Measurements from ENCODE around the gene HES2.
"Not testable (repeated sequence)": the region's sequence is repeated elsewhere in the genome, so short reads cannot be mapped to it uniquely, and the experiment has no call there.

HES2 gene

DNA sequence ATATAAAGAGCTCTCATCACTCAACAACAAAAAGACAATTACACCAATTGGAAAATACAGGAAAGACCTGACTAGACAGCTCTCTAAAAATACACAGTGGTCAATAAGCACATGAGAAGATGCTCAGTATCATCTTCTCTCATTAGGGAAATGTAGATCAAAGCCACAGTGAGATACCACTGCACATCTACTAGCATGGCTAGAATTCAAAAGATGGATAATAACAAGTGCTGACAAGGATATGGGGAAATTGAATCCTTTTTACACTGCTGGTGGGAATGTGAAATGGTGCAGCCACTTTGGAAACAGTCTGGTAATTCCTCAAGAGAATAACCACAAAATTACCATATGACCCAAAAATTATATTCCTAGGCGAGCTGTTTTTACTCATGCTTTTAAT lies 35.6 kb downstream of the HES2 start:
- no peak for FAIRE-seq

DNA sequence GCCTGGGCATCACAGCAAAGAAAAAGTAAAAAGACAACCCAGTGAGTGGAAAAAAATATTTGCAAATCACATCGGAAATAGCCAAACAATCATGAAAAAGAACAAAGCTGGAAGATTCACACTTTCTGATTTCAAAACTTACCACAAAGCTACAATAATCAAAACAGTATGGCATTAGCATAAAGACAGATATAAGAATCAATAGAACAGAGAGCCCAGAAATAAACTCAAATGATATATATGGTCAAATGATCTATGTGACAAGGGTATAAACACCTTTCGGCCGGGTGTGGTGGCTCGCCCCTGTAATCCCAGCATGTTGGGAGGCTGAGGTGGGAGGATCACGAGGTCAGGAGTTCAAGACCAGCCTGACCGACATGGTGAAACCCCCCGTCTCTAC lies 39.7 kb downstream of the HES2 start:
- no peak for FAIRE-seq

DNA sequence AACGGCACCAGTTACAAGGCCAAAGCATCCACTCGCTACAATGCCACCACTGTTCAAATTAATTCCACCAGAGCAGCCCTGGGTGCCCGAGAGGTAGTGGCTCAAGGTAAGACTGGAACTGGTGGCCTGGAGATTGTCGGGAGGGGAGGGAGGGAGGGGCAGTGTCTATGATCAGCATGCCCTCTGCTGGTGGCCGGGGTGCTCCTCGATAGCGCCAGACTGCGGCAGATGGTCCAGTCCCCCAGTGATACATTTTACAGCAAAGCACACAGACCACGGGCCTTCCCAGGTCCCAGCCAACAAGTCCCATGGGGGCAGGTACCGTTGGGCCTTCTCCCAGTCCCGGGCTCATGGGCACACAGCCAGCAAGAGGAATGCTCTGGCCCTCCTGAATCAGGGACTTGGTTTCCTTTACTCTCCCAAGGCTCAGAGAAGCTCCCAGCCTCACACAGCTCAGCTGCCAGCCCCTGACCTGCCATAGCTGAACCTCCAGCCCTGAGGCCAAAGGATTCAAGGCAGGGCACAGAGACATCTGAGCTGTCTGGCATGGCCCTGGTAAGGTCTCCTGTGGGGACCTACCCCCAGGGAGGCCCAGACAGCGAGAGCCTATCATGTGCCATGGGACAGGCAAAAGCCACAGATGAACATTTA lies 41.5 kb downstream of the HES2 start:
- no peak for FAIRE-seq

DNA sequence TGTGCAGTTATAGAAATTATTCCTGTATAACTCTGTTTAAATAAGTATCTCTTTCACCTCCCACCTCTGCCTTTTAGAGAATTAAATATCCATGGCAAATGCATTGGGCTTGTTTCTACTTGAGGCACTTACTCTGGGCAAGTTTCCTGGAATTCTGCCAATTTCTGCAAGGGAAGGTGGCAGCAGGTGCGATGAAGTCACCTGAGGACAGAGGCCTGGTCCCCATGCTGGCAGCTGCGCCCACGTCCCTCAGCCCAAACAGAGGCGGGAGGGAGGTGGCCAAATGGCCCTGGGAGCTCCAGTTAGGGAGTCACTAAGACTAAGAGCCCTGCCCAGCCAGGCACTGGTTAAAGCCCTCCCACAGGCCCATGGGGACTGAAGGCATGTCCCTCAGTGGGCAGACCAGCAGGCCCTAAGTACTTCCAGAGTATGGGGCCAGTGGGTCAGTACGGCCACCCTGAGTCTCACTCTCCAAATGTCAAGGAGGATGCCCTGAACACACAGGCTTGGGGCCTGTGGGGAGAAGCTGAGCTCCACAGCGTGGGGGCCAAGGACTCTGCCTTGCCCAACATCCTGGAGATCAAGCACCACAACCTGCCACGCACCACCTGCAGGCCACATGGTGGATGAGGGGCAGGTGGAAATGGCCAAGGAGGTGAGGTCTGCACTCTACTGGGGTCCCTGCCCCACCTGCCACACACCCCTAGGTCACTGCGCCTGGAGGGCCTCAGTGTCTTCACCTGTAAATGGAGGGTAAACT lies 45.6 kb downstream of the HES2 start:
- no peak for FAIRE-seq

DNA sequence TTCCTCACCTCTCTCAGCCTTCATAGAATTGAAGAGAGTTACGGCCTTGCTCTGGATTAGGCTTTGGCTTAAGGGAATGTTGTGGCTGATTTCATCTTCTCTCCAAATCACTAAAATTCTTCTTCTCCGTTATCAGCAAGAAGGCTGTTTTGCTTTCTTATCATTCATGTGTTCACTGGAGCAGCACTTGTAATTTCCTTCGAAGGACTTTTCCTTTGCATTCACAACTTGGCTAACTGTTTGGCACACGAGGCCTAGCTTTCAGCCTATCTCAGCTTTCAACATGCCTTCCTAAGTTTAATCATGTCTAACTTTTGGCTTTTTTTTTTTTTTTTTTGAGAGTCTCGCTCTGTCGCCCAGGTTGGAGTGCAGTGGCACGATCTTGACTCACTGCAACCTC lies 47.5 kb downstream of the HES2 start:
- not testable (repeated sequence) for FAIRE-seq

DNA sequence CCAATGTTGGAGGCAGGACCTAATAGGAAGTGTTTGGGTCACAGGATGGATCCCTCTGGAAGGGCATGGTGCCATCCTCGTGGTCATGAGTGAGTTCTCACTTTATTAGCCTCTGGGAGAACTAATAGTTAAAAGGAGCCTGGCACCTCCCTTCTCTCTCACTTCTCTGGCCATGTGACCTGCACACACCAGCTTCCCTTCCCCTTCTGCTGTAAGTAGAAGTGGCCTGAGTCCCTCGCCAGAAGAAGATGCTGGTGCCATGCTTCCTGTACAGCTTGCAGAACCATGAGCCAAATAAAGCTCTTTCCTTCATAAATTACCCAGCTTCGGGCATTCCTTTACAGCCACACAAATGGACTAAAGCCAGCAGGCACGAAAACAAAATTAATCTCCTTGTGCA lies 49.7 kb downstream of the HES2 start:
- no peak for FAIRE-seq

DNA sequence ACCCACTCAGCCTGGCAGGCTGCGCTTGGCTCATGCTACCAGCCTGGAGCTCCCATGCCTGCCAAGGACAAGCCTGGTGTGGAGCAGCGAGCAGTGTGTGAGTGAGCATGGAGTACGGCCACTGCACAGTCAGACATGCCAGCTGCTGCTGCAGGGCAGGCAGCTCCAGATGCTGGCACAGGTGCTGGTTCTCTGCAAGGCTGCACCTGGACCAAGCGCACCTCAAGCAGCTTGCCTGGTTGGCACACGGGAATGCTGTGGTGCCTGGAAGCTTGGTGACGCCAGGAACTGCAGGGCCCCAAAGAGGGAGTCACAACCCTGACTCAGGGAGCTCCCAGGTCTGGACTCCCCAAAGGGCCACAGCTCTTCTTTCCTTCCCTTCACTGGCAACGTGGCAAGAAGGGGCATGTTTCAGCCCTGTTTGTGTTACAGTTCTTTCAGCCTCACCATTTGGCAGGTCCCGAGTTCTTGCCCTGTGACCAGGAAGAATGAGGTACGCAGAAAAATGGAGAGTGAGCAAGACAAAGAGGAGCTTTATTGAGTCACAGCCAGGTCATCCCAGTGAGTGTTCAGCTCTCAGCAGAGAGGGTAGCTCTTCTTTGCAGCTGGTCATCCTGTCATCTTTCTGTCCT lies 52.2 kb downstream of the HES2 start:
- no peak for FAIRE-seq

DNA sequence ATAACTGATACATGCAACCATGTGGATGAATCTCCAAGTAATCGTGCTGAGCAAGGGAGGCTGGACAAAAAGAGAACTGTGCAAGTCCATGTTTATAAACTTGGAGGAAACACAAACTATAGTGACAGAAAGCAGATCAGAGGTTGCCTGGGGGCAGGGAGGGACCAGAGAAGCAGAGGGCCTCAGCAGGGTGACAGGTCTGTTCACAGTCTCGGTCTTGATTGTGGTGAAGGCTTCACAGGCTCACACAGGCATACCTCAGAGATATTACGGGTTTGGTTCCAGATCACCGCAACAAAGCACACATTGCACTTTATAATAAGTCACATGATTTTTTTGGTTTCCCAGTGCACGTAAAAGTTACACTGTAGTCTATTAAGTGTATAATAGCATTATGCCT lies 54.7 kb downstream of the HES2 start:
- FAIRE-seq, result no peak

DNA sequence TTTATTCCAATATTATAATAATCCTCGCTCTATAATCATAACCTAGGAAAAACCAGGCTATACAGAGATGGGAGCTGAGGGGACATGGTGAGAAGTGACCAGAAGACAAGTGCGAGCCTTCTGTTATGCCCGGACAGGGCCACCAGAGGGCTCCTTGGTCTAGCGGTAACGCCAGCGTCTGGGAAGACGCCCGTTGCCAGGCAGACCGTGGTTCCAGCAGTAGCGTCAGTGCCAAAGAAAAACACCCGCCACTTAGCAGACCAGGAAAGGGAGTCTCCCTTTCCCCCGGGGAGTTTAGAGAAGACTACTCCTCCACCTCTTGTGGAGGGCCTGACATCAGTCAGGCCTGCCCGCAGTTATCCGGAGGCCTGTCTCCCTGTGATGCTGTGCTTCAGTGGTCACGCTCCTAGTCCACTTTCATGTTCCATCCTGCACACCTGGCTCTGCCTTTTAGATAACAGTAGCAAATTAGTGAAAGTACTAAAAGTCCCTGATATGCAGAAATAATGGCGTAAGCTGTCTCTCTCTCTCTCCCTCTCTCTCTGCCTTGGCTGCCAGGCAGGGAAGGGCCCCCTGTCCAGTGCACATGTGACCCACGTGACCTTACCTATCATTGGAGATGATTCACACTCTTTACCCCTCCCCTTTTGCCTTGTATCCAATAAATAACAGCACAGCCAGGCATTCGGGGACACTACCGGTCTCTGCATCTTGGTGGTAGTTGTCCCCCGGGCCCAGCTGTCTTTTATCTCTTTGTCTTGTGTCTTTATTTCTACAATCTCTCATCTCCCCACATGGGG lies 56.4 kb downstream of the HES2 start:
- FAIRE-seq, result peak; percentile 52
